GM19193 (cell line): ENCODE results near the gene MAP1A.

Experiments used
- POLR2A ChIP-seq: IDR thresholded peaks from 4 replicates; pipeline ENCODE4 v1.6.1; 2011; ENCODE audit not compliant: insufficient read depth, insufficient read length; ENCODE audit errors: extremely low read depth

The MAP1A gene

DNA sequence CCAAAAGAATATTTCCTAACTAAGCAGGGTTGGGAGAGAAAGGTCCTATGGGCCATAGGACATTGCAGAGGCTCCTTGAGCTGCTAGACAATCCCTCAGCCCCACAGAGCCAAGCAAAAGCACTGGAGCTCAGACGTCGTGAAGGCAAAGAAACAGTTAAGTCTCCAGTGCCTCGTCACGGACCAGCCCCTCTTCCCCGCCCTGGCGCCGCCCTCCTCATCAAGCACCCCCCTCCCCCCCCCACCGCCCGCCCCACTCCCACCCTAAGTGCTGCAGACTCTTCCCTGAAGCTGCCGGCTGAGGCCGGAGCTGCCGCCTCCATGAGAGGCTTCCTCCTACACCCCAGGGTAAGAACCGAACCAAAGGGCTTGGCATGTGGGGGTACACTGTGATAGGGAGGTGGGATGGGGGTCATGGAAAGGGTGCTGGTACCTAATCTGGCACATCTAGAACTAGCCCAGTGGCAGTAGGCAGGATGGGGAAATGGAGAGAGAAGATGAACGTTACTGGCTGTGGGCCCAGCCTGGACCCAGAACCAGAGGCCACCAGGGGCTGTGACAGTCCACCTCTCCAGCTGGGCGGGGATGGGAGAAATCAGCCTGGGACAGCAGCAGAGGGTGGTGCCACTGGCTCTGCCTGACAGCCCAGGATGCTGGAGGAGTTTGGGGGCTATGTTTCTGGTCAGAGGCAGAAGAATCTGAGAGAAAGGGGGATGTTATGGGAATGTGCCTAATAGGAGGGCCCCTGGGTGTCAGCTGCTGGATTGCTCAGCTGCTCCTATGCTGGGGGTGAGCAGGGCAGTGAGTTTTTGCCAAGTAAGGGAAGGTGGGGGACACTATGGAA is at the start of gene MAP1A:
Gene MAP1A, plus strand, starts transcription at position 255 of the 843 bp plus-strand sequence. CDS start 3,866 bp downstream, outside the sequence.
- no peak for TF ChIP-seq POLR2A

DNA sequence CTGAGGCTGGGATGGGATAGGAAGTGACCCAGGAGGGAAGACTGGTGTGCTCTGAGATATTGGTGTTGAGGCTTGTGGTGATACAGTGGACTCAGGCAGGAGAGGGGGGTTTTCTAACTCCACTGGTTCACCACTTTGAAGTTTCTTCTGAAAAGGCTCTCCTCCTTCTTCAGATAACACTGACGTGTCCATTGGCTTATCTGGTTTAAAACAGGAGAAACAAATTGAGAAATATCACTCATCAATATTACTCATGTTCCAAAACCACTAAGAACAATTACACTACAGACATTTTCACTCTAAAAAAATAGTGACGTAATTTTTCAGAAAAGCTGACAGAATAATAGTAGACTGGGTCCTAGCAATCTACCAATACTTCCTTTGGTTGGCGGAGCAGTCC is 47.5 kb upstream of the MAP1A start:
- TF ChIP-seq POLR2A: no peak

DNA sequence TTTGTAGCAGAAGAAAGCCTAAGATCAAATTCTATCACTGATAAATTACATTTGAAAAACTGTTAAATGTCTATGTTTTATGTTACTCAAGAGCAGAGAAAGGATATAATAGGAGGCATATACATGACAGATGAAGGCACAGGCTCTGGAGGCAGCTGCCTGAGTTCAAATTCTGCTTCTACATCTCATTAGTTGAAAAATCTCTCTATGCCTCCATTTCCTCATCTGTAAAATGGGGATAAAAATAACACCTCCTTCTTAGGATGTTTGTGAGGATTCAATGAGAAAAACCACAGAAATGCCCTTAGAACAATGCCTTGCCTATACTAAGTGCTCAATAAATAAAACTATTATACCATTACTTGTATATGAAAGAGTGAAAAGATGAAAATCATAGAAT is 45.4 kb upstream of the MAP1A start:
- TF ChIP-seq POLR2A: no peak

DNA sequence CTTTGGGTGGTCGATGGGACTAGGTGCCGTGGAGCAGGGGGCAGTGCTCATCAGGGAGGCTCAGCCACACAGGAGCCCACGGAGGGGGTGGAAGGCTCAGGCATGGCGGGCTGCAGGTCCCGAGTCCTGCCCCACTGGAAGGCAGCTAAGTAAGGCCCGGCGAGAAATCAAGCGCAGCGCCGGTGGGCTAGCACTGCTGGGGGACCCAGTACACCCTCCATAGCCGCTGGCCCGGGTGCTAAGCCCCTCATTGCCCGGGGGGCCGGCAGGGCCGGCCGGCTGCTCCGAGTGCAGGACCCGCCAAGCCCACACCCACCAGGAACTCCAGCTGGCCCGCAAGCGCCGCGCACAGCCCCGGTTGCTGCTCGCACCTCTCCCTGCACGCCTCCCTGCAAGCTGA is 43.5 kb upstream of the MAP1A start:
- no peak for TF ChIP-seq POLR2A

- TF ChIP-seq POLR2A: no peak
These were observed 33.9 kb upstream of the MAP1A start for GRCh38 chr15:43483297-43484128.

DNA sequence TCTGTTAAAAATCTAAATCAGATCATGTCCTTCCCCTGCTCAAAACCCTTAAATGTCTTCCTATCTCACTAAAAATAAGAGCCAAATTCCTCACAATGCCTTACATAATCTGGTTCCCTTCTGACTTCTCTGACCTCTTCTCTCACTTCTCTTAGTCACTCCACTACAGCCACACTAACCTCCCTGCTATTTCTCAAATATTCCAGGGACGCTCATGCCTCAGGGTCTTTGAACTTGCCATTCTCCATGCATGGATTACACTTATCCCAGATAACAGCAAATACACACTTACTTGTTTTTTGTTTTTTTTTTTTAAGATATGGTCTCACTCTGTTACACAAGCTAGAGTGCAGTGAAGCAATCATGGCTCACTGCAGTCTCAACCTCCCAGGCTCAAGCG is 33.0 kb upstream of the MAP1A start:
- no peak for TF ChIP-seq POLR2A

GRCh38 chr15:43487271-43487895 is 30.0 kb upstream of the MAP1A start:
- TF ChIP-seq POLR2A: no peak

- TF ChIP-seq POLR2A: no peak
These were observed 28.6 kb upstream of the MAP1A start for GRCh38 chr15:43488790-43489189.

DNA sequence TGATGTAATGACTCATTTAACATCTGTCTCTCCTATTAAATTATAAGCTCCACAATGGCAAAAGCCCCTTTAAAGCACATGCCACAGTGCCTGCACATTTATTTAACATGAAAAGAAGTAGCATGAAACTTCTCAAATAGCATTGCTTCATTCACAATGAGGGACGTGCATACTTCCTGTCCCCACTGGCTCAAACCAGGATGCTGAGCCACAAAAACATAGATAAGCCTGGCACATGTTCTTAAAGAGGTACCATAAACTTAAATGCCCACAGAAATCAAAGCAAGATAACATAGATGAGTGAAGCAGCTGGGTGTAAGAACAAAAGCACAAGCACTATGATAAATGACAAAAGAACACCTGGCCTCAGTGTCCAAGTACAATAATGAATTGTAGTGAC is 28.2 kb upstream of the MAP1A start:
- no peak for TF ChIP-seq POLR2A

- TF ChIP-seq POLR2A: no peak
These were observed 25.1 kb upstream of the MAP1A start for GRCh38 chr15:43492266-43492665.

DNA sequence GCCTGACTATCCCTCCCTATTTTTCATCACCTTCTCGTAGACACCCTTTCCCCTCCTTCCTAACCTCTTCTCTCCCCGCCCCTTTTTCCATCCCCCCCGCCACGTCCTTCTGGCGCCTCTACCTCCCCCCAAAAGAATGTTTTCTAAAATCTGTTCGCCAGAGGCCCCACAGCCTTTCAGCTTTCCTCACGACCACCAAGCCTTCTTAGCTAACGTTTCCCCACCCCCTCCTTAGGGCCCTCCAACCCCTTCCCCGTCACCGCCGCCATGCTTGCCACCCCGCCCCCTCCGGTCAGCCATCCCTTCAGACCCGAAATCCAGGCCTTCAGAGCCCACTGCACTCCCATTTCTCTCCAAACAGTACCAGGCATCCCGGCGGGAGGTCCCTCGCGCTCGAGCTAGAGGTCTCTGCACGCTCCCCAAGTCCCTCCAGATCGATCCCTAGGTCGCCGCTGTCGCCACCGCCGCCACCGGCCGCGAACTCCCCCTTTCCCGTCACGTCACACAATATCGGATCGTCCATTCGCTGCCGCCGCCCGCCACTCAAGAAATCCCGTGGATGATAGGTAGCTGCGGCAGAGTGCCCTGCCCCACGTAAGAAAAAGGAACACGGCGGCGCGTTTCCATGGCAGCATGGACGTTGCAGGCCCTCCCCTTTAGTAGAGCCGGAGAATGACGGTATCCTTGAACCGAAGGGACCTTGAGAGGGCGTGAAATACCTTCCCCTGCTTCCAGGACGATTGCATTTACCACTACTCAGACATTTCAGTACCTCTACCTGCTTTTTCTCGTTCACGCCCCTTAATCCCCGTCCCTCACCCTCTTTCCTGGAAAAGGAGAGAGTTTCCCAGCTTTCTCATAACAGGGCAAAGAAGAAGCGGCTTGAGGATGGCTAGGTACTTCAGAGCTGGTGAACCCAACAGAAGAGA is 24.5 kb upstream of the MAP1A start, which contains the start of gene TP53BP1:
Gene TP53BP1, minus strand, starts transcription at position 484 of the 929 bp plus-strand sequence. Its CDS starts 113 bp downstream, at position 371.
- no peak for TF ChIP-seq POLR2A

DNA sequence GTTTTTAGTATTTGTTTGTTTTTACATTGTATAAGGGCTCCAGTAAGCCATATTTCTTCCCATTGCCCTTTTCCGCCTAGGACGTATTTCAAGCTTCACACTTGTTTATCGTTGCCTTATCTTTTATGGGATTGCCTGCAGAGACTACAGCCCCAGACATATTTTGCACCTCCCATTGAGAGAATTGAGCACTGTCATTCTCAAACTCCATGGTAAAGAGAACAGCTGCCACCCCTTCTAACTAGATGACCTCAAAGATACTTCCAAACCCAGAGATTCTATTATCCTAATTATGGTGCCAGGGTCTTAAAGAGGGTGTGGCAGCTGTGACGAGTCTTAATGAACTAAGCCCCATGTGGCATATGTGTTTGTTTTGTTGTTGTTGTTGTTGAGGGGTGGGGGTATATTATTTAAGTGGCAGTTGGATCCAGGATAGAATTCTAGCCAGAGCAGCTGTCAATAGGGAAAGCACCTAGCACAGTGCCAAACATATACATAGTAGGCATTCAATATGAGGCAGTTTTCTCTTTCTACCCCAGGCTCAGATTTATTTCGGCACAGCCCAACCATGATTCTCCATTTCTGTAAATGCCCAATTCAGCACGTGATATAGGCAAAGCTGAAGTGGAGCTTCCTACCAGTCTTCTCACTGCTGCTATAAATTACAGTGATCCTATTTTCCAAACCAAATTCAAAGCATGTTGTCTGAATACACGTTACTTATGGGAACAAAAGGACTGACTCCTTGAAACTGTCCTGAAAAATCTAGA is 23.5 kb upstream of the MAP1A start:
- TF ChIP-seq POLR2A: no peak

DNA sequence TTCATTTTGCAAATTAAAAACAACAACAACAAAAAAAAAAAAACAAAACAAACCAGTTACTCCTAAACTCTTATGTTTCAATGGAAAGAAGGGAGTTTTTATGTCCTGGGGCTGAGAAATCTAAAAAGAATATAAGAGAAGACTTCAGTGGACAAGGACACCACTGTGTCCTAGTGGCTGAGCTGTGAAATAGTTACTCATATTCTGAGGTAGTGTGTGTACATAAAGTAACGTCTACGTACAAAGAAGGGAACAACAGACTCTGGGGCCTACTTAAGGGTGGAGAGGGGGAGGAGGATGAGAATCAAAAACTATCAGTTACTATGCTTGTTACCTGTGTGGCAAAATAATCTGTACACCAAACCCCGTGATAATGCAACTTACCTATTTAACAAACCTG is 18.4 kb upstream of the MAP1A start:
- TF ChIP-seq POLR2A: no peak
